CD4-positive, CD25-positive, alpha-beta regulatory T cell (primary cell): ENCODE measurements around the gene PPP4R4. TPM values are rescaled to one million over a fixed set of nuclear protein-coding genes. Genes with fewer than 3 reads are reported as not detected.
"Not testable (repeated sequence)": the region's sequence is repeated elsewhere in the genome, so short reads cannot be mapped to it uniquely, and the experiment has no call there.

Source experiments
- ATAC-seq, 2 donors: fragments of 150-1000 bp; cut with Tn5 transposase; one replicate each; pipeline ENCODE4 v1.10.0; 2021; ENCODE audit warnings: low read depth in 2 of 2, moderate number of reproducible peaks in 2 of 2, moderate library complexity in 1 of 2
- DNase-seq, 3 donors: peaks; one replicate each; pipeline versions ENCODE4 v3.0.0 to v3.0.0-alpha.2; 2012 to 2022; ENCODE audit warnings: mixed read lengths in 1 of 3
- H3K27ac ChIP-seq: one replicate; pipeline ENCODE4 v1.7.0; 2013; ENCODE audit warnings: mild to moderate bottlenecking, low read length; ENCODE audit not compliant: insufficient read depth, poor library complexity, severe bottlenecking
- H3K27me3 ChIP-seq: one replicate; pipeline ENCODE4 v1.7.0; 2013; ENCODE audit warnings: low read length; ENCODE audit not compliant: control insufficient read depth, insufficient read depth
- H3K36me3 ChIP-seq: one replicate; pipeline ENCODE4 v1.7.0; 2013; ENCODE audit warnings: mild to moderate bottlenecking, low read length, moderate library complexity; ENCODE audit not compliant: control insufficient read depth, insufficient read depth
- H3K4me1 ChIP-seq: 2 replicates; pipeline ENCODE4 v1.7.0; 2013; ENCODE audit warnings: mild to moderate bottlenecking, low read length; ENCODE audit not compliant: insufficient read depth, control insufficient read depth, poor library complexity, severe bottlenecking
- H3K4me3 ChIP-seq: one replicate; pipeline ENCODE4 v1.7.0; 2013; ENCODE audit warnings: low read depth, mild to moderate bottlenecking, low read length, moderate library complexity
- H3K9me3 ChIP-seq, 2 experiments: 1 replicate in 1 of 2; 2 replicates in 1 of 2; pipeline ENCODE4 v1.7.0; 2013; ENCODE audit warnings: low read length in 2 of 2, mild to moderate bottlenecking in 1 of 2, moderate library complexity in 1 of 2; ENCODE audit not compliant: control insufficient read depth in 2 of 2
- H3K27ac Mint-ChIP-seq, 3 donors: one replicate each; pipeline ENCODE4 v1.8.0; 2020 to 2022; ENCODE audit warnings: mild to moderate bottlenecking in 3 of 3, mixed read lengths in 3 of 3, moderate library complexity in 2 of 3
- H3K27me3 Mint-ChIP-seq: one replicate; pipeline ENCODE4 v1.8.0; 2022; ENCODE audit warnings: mild to moderate bottlenecking, mixed read lengths
- H3K36me3 Mint-ChIP-seq: one replicate; pipeline ENCODE4 v1.8.0; 2020; ENCODE audit warnings: mixed read lengths
- H3K4me1 Mint-ChIP-seq, 4 donors: one replicate each; pipeline ENCODE4 v1.8.0; 2020 to 2022; ENCODE audit warnings: mixed read lengths in 4 of 4, mild to moderate bottlenecking in 1 of 4
- H3K4me3 Mint-ChIP-seq, 4 donors: one replicate each; pipeline ENCODE4 v1.8.0; 2020 to 2022; ENCODE audit warnings: mild to moderate bottlenecking in 4 of 4, mixed read lengths in 4 of 4, moderate library complexity in 3 of 4
- H3K9me3 Mint-ChIP-seq, 7 donors: one replicate each; pipeline ENCODE4 v1.8.0; 2020 to 2022; ENCODE audit warnings: mixed read lengths in 7 of 7, mild to moderate bottlenecking in 3 of 7, moderate library complexity in 2 of 7
- polyA plus RNA-seq, 4 donors: library from polyadenylated mRNA; unstranded; fragments of 300-500 nt; fragmentation: Illumina TruSeq; gene quantifications; one replicate each; pipeline ENCODE4 v1.2.3, GENCODE V29; 2021
- total RNA-seq: library from RNA; stranded (reverse); gene quantifications from one replicate; pipeline ENCODE4 v1.2.3, GENCODE V29; 2022

The PPP4R4 gene
- total and polyA plus RNA-seq, 5 donors from 2014 or later, result 0.15 to 0.69 (median 0.37) TPM; not detected in 2

- not testable (repeated sequence) for DNase-seq, H3K4me1 ChIP-seq, H3K36me3 Mint-ChIP-seq, H3K4me1 Mint-ChIP-seq, H3K4me3 ChIP-seq, H3K27me3 ChIP-seq, H3K36me3 ChIP-seq, H3K27ac Mint-ChIP-seq, ATAC-seq, H3K27ac ChIP-seq
- Mint-ChIP-seq H3K4me3 (peak overlapping the region in 1 of 4 donors; percentile 73), H3K9me3 (peaks cover 0 to 18% (median 7%) of the 10 kb centered on the region in 7 donors), H3K27me3 (peaks cover 26% of the 10 kb centered on the region)
- peaks cover 6 to 10% of the 10 kb centered on the region in 2 experiments for H3K9me3 ChIP-seq
These were observed 44.2 kb downstream of the PPP4R4 start for GRCh38 chr14:94218198-94218886.

- DNase-seq (no peak), ATAC-seq (no peak)
- no peaks in the 10 kb centered on the region for H3K4me1 ChIP-seq
- no peaks in the 10 kb centered on the region for H3K36me3 Mint-ChIP-seq
- H3K4me1 Mint-ChIP-seq, result no peaks in the 10 kb centered on the region
- no peak overlapping the region for H3K4me3 Mint-ChIP-seq
- H3K36me3 ChIP-seq, result no peaks in the 10 kb centered on the region
- H3K4me3 ChIP-seq, result no peak overlapping the region
- H3K27ac Mint-ChIP-seq, result no peak overlapping the region
- peaks cover 15% of the 10 kb centered on the region for H3K27me3 Mint-ChIP-seq
- no peaks in the 10 kb centered on the region for H3K27me3 ChIP-seq
- H3K9me3 ChIP-seq, result peaks cover 0 to 7% of the 10 kb centered on the region in 2 experiments
- no peak overlapping the region for H3K27ac ChIP-seq
- H3K9me3 Mint-ChIP-seq, result peaks cover 0 to 10% (median 4%) of the 10 kb centered on the region in 7 donors
These were observed 49.9 kb downstream of the PPP4R4 start for GRCh38 chr14:94224040-94224439.

GRCh38 chr14:94225460-94226378, 51.6 kb downstream of the PPP4R4 start:
- no peak overlapping the region for H3K27ac ChIP-seq
- H3K36me3 Mint-ChIP-seq, result no peaks in the 10 kb centered on the region
- DNase-seq (no peak), ATAC-seq (no peak)
- H3K36me3 ChIP-seq, result no peaks in the 10 kb centered on the region
- no peak overlapping the region for H3K27ac Mint-ChIP-seq
- H3K9me3 ChIP-seq, result peaks cover 0 to 7% of the 10 kb centered on the region in 2 experiments
- no peaks in the 10 kb centered on the region for H3K4me1 ChIP-seq
- H3K4me3 Mint-ChIP-seq, result no peak overlapping the region
- H3K9me3 Mint-ChIP-seq, result peaks cover 0 to 10% (median 4%) of the 10 kb centered on the region in 7 donors
- peaks cover 12% of the 10 kb centered on the region for H3K27me3 Mint-ChIP-seq
- no peak overlapping the region for H3K4me3 ChIP-seq
- no peaks in the 10 kb centered on the region for H3K4me1 Mint-ChIP-seq
- H3K27me3 ChIP-seq, result no peaks in the 10 kb centered on the region

- DNase-seq (no peak), ATAC-seq (no peak)
- H3K27ac Mint-ChIP-seq, result no peak overlapping the region
- no peaks in the 10 kb centered on the region for H3K4me1 ChIP-seq
- H3K36me3 ChIP-seq, result no peaks in the 10 kb centered on the region
- no peak overlapping the region for H3K4me3 Mint-ChIP-seq
- H3K9me3 Mint-ChIP-seq, result peaks cover 0 to 5% (median 3%) of the 10 kb centered on the region in 7 donors
- H3K4me1 Mint-ChIP-seq, result no peaks in the 10 kb centered on the region
- no peak overlapping the region for H3K4me3 ChIP-seq
- no peaks in the 10 kb centered on the region for H3K27me3 ChIP-seq
- H3K9me3 ChIP-seq, result peaks cover 0 to 1% of the 10 kb centered on the region in 2 experiments
- H3K36me3 Mint-ChIP-seq, result no peaks in the 10 kb centered on the region
- H3K27me3 Mint-ChIP-seq, result peaks cover 5% of the 10 kb centered on the region
- no peak overlapping the region for H3K27ac ChIP-seq
These were observed 52.9 kb downstream of the PPP4R4 start for GRCh38 chr14:94227029-94227428.

GRCh38 chr14:94237046-94237445, 62.9 kb downstream of the PPP4R4 start:
- ATAC-seq (no peak), DNase-seq (no peak)
- H3K36me3 Mint-ChIP-seq, result no peaks in the 10 kb centered on the region
- no peak overlapping the region for H3K27ac Mint-ChIP-seq
- no peaks in the 10 kb centered on the region for H3K4me1 Mint-ChIP-seq
- no peak overlapping the region for H3K4me3 ChIP-seq
- no peaks in the 10 kb centered on the region for H3K36me3 ChIP-seq
- no peaks in the 10 kb centered on the region for H3K4me1 ChIP-seq
- H3K27me3 Mint-ChIP-seq, result peaks cover 2% of the 10 kb centered on the region
- no peak overlapping the region for H3K4me3 Mint-ChIP-seq
- H3K27me3 ChIP-seq, result peaks cover 2% of the 10 kb centered on the region
- peaks cover 0 to 2% (median 0%) of the 10 kb centered on the region in 7 donors for H3K9me3 Mint-ChIP-seq
- H3K27ac ChIP-seq, result no peak overlapping the region
- no peaks in the 10 kb centered on the region for H3K9me3 ChIP-seq

- no peak overlapping the region for H3K27ac Mint-ChIP-seq
- H3K9me3 ChIP-seq, result no peaks in the 10 kb centered on the region
- no peaks in the 10 kb centered on the region for H3K36me3 ChIP-seq
- no peak overlapping the region for H3K4me3 Mint-ChIP-seq
- no peaks in the 10 kb centered on the region for H3K4me1 ChIP-seq
- H3K4me3 ChIP-seq, result no peak overlapping the region
- DNase-seq (peak in 1 of 3 donors; percentile 9), ATAC-seq (no peak)
- no peak overlapping the region for H3K27ac ChIP-seq
- H3K36me3 Mint-ChIP-seq, result no peaks in the 10 kb centered on the region
- H3K4me1 Mint-ChIP-seq, result no peaks in the 10 kb centered on the region
- peaks cover 6% of the 10 kb centered on the region for H3K27me3 Mint-ChIP-seq
- H3K9me3 Mint-ChIP-seq, result peaks cover 0 to 2% (median 0%) of the 10 kb centered on the region in 7 donors
- H3K27me3 ChIP-seq, result peaks cover 2% of the 10 kb centered on the region
These were observed 63.9 kb downstream of the PPP4R4 start for GRCh38 chr14:94237983-94238382.

- no peak overlapping the region for H3K4me3 Mint-ChIP-seq
- DNase-seq (no peak), ATAC-seq (no peak)
- Histone ChIP-seq H3K36me3 (no peaks in the 10 kb centered on the region), H3K27me3 (peaks cover 6% of the 10 kb centered on the region), H3K27ac (no peak overlapping the region), H3K4me1 (no peaks in the 10 kb centered on the region), H3K9me3 (no peaks in the 10 kb centered on the region), H3K4me3 (no peak overlapping the region)
- no peak overlapping the region for H3K27ac Mint-ChIP-seq
- H3K4me1 Mint-ChIP-seq, result no peaks in the 10 kb centered on the region
- no peaks in the 10 kb centered on the region for H3K36me3 Mint-ChIP-seq
- peaks cover 0 to 2% (median 0%) of the 10 kb centered on the region in 7 donors for H3K9me3 Mint-ChIP-seq
- peaks cover 11% of the 10 kb centered on the region for H3K27me3 Mint-ChIP-seq
These were observed 65.3 kb downstream of the PPP4R4 start for GRCh38 chr14:94239406-94239805.
